ENCODE results near the gene CCDC170. TPM values are rescaled to one million over a fixed set of nuclear protein-coding genes. Genes with fewer than 3 reads are reported as not detected.

The CCDC170 gene
- total and polyA plus RNA-seq, 9 of the 15 experiments (the other 6 are each of a cell fraction or from before 2014, with no cell fraction given), result 0.01 to 0.18 (median 0.05) TPM; not detected in 6

GRCh38 chr6:151475653-151476523, 17.9 kb upstream of the CCDC170 start (continued):
- TF ChIP-seq YY1 (IDR thresholded peaks at IDR 0.05; ENCODE audit: borderline replicate concordance in 1 of 3, control insufficient read depth in 1 of 3, extremely low read depth in 1 of 3, insufficient read depth in 3 of 3, insufficient read length in 1 of 3, insufficient replicate concordance in 2 of 3, low read depth in 1 of 3, low read length in 2 of 3), result no peak
- no peak for TF ChIP-seq ZNF277 (CRISPR knock-in tag; IDR thresholded peaks at IDR 0.05; ENCODE audit: borderline replicate concordance)
- no peak for TF ChIP-seq HDAC6 (IDR thresholded peaks at IDR 0.05; ENCODE audit: low read depth, low read length)
- no peak for TF ChIP-seq CBFA2T3 (IDR thresholded peaks at IDR 0.05)
- TF ChIP-seq CHD4 (IDR thresholded peaks at IDR 0.05; ENCODE audit: insufficient read depth, insufficient replicate concordance, low read depth, low read length, poor library complexity, severe bottlenecking), result no peak
- no peak for TF ChIP-seq MYNN (IDR thresholded peaks at IDR 0.05)
- TF ChIP-seq MYNN (CRISPR knock-in tag; IDR thresholded peaks at IDR 0.05), result no peak
- TF ChIP-seq ARID3A (IDR thresholded peaks at IDR 0.05; ENCODE audit: borderline replicate concordance, low read depth, low read length), result 0 out of 2 replicates have a peak, but pooled peaks have one; percentile 39
- TF ChIP-seq ZBTB40 (IDR thresholded peaks at IDR 0.05), result 0 out of 2 replicates have a peak, but pooled peaks have one; percentile 33
- TF ChIP-seq ZBTB40 (CRISPR knock-in tag; IDR thresholded peaks at IDR 0.05), result no peak
- TF ChIP-seq ZC3H8 (IDR thresholded peaks at IDR 0.05), result no peak
- no peak for TF ChIP-seq ARID3B (CRISPR knock-in tag; IDR thresholded peaks at IDR 0.05; ENCODE audit: borderline replicate concordance)
